ENCODE data around the gene JARID2. TPM values are rescaled to one million over a fixed set of nuclear protein-coding genes. Genes with fewer than 3 reads are reported as not detected.

The JARID2 gene
- polyA plus RNA-seq, 1 donor from 2014 or later, result 25.5 TPM

- H3F3A ChIP-seq (ENCODE audit: insufficient read depth, low read length, poor library complexity, severe bottlenecking), result no peaks in the 10 kb centered on the region
- TF ChIP-seq POLR2AphosphoS5 (IDR thresholded peaks at IDR 0.05) (no peak), EZH2 (IDR thresholded peaks at IDR 0.05; ENCODE audit: borderline replicate concordance, insufficient read depth, low read length, poor library complexity, severe bottlenecking) (no peak), RAD21 (conservative IDR thresholded peaks at IDR 0.05) (no peak), TAF1 (IDR thresholded peaks at IDR 0.05; ENCODE audit: low read depth) (no peak), MXI1 (conservative IDR thresholded peaks at IDR 0.05; ENCODE audit: poor library complexity, severe bottlenecking) (no peak), SMC3 (conservative IDR thresholded peaks at IDR 0.05; ENCODE audit: poor library complexity) (no peak)
- H3K9me3 ChIP-seq (ENCODE audit: low read length), result no peaks in the 10 kb centered on the region
- H2AFZ ChIP-seq (ENCODE audit: low read depth, low read length), result no peak overlapping the region
- no peak overlapping the region for H3K4me2 ChIP-seq (ENCODE audit: low read length)
- no peaks in the 10 kb centered on the region for H3K36me3 ChIP-seq (ENCODE audit: insufficient read depth, low read length)
- H3K27me3 ChIP-seq (ENCODE audit: insufficient read depth, low read depth, low read length), result no peaks in the 10 kb centered on the region
- no peaks in the 10 kb centered on the region for H3K79me2 ChIP-seq (replicated peaks; ENCODE audit: insufficient read depth, low read length)
- no peak overlapping the region for H3K27ac ChIP-seq (ENCODE audit: low read length)
- H3K4me3 ChIP-seq (ENCODE audit: low read length), result no peak overlapping the region
- no peak overlapping the region for H3K9ac ChIP-seq (ENCODE audit: low read length)
- H3K9me2 ChIP-seq (ENCODE audit: insufficient read depth, low read length), result no peaks in the 10 kb centered on the region
- H4K20me1 ChIP-seq (ENCODE audit: insufficient read depth), result no peaks in the 10 kb centered on the region
These were observed 258.2 kb downstream of the JARID2 start for GRCh38 chr6:15504040-15504495.

- no peaks in the 10 kb centered on the region for H3K36me3 ChIP-seq (ENCODE audit: insufficient read depth, low read length)
- H3K27me3 ChIP-seq (ENCODE audit: insufficient read depth, low read depth, low read length), result no peaks in the 10 kb centered on the region
- no peaks in the 10 kb centered on the region for H4K20me1 ChIP-seq (ENCODE audit: insufficient read depth)
- TF ChIP-seq POLR2AphosphoS5 (IDR thresholded peaks at IDR 0.05) (no peak), TAF1 (IDR thresholded peaks at IDR 0.05; ENCODE audit: low read depth) (no peak), EP300 (conservative IDR thresholded peaks at IDR 0.05; ENCODE audit: poor library complexity, severe bottlenecking) (no peak), REST (IDR thresholded peaks at IDR 0.05; ENCODE audit: borderline replicate concordance) (no peak), SMC3 (conservative IDR thresholded peaks at IDR 0.05; ENCODE audit: poor library complexity) (no peak), CTCF (IDR thresholded peaks at IDR 0.05; ENCODE audit: poor library complexity, severe bottlenecking) (no peak), EZH2 (IDR thresholded peaks at IDR 0.05; ENCODE audit: borderline replicate concordance, insufficient read depth, low read length, poor library complexity, severe bottlenecking) (no peak)
- H2AFZ ChIP-seq (ENCODE audit: low read depth, low read length), result no peak overlapping the region
- no peaks in the 10 kb centered on the region for H3K79me2 ChIP-seq (replicated peaks; ENCODE audit: insufficient read depth, low read length)
- no peak overlapping the region for H3K27ac ChIP-seq (ENCODE audit: low read length)
- no peaks in the 10 kb centered on the region for H3K9me2 ChIP-seq (ENCODE audit: insufficient read depth, low read length)
- no peak overlapping the region for H3K4me2 ChIP-seq (ENCODE audit: low read length)
- no peaks in the 10 kb centered on the region for H3K9me3 ChIP-seq (ENCODE audit: low read length)
- H3K9ac ChIP-seq (ENCODE audit: low read length), result no peak overlapping the region
- no peak overlapping the region for H3K4me3 ChIP-seq (ENCODE audit: low read length)
- no peaks in the 10 kb centered on the region for H3F3A ChIP-seq (ENCODE audit: insufficient read depth, low read length, poor library complexity, severe bottlenecking)
These were observed 258.9 kb downstream of the JARID2 start for GRCh38 chr6:15504581-15505350.
